Effector CD4-positive, alpha-beta T cell (primary cell): ENCODE data around the gene MYO15B.

ENCODE experiments used
- DNase-seq: peaks from one replicate; pipeline ENCODE4 v3.0.0-alpha.2; 2020

The MYO15B gene

DNA sequence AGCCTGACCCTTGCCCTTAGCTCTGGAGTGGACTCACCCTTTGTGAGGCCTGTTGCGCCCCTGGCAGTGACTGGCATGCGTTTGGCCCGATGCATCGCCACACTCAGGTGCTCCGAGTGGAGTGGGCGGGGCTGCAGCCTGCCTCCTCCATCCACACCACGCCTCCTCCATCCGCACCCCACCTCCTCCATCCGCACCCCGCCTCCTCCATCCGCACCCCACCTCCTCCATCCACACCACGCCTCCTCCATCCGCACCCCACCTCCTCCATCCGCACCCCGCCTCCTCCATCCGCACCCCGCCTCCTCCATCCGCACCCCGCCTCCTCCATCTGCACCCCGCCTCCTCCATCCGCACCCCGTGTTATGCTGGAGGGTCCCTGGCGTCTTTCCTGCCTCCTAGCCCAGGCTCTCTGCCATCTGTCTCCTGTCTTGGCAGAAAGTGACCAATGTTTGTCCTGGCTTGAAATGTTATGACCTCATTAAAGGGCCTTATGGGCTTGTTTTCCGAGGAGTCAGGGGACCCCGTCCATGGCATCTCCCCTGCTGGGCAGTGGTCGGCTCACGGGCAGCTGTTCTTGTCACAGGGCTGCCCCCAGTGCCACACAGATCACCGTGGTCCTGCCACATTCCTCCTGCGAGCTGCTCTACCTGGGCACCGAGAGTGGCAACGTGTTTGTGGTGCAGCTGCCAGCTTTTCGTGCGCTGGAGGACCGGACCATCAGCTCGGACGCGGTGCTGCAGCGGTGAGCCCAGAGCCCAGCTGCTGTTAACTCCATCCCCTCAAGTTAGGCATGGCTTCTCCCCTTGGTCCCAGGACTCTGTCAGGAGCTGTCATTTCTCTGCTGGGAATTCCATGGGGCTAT, 28.7 kb upstream of the MYO15B start:
- DNase-seq = no peak

DNA sequence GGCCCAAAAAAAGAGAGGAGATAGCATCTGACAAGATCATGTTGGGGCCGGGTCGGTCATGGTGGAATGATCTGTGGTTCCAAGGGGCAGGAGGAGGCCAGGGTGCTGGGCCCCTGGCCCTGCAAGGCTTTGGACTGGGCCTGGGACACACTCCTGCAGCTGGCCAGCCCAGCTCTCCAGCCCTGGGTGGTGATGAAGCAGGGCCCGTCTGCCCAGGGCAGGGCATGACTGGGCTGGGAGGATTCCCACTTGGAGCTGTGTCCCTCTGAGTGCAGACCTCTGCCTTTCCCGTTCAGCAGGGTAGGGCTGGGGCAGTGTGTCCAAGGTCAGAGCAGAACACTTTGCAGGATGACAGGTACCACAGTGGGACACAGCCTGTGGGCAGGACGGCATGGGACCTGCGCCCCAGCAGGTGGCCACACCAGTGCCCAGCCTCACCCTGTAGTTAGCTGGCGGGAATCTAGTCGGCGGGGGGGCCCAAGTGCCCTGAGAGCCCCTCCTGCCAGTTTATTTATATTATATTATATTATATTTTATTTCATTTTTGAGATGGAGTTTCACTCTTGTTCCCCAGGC, 27.6 kb upstream of the MYO15B start:
- DNase-seq = no peak

DNA sequence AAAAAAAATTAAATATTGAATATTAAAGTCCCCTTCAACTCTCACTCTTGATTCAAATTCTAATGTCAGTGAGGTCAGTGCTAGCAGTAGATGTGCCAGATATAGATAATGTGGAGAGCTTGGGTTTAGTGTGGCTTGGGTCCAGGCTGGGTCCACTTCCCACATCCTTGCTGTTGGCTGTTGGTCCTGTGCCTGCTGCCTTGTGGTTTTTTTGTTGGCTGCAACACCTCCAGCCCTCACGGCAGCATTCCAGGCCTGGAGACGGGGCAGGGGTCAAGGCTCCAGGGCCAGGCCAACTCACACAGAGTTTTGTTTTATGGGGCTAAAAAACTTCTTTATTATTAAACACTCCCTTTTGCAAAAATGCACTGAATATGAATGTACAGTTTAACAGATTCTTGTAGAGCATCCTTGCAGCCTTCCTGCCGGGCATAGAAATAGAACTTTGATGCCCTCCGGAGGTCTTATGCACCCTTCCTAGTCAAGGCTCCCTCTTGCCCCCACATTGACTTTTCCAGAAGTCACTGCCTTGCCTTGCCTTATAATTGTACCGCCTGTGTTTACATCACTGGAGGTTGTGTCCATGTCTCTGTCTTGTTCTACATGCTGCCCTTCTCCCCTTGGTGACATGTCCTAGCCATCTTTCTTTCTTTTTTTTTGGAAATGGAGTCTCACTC, 25.5 kb upstream of the MYO15B start:
- DNase-seq = no peak

DNA sequence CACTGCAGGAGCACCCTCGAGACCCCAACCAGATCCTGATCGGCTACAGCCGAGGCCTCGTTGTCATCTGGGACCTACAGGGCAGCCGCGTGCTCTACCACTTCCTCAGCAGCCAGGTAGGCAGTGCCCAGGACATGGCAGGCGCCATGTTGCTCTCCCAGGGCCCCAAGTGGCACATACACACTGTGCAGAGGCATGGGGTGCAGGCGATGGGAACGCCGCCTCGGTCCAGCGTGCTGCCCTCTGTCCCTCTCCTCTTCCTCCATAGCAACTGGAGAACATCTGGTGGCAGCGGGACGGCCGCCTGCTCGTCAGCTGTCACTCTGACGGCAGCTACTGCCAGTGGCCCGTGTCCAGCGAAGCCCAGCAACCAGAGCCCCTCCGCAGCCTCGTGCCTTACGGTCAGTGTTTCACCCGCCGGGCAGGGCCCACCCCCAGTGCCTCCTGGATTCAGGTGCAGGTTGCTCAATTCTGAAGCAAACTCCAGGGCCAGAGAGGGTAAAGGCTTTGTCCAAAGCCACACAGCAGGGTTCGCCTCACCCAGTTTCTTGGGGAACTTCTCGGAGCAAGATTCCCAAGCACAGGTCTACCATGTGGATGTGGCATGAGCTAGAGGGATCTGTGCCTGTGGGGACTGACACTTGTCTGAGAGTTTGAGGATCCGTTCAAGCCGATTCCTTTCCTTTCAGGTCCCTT, 24.4 kb upstream of the MYO15B start:
- DNase-seq = no peak

DNA sequence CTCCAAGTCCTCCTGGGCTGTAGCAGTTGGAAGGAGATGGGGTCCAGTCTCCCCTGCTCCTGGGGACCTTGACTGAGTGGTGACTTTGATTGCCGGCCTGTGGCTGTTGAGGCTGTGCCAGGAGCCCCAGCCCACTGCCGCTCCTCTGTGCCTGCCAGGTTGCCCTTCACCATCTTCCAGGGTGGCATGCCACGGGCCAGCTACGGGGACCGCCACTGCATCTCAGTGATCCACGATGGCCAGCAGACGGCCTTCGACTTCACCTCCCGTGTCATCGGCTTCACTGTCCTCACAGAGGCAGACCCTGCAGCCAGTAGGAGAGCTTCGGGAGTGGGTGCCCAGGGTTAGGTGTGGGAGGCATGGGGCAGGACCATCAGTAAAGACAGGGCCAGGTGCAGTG, 23.4 kb upstream of the MYO15B start:
- no peak for DNase-seq

DNA sequence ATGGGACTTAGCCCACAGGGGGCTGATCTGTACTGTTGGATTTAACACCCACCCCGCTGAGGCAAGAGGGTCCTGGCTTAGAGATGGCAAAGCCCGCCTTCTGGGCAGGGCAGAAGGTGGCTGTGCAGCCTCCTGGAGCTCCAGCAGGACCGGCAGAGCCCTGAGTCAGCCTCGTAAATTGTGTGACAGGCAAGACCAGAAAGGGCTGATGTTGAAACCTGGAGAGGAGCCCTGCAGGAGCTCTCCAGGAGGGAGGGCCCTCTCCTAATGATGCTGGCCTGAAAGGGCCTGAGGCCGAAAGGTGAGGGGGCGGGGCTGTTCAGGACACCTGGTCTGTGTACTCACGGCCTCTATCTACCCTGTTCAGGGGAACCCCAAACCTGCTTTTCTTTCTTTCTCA, 22.5 kb upstream of the MYO15B start:
- DNase-seq = no peak

DNA sequence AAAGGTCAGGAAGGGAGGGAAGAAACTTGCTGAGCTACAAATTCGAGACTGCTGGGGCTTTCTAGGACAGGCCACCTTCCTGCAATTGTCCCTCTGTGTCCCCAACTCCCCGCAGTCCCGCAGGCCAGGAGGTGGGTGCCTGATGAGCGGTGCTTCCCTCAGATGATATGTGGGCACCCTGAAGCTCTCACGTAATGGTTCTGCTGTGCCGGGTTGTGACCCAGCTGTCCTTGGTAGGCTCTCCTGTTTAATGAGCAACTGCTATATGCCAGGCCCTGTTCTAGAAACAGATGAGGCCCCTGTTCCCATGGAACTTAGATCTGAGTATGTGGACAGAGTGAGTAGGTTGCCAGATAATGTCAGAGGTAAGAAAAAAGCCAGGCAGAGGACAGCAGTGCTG, 22.0 kb upstream of the MYO15B start:
- no peak for DNase-seq

DNA sequence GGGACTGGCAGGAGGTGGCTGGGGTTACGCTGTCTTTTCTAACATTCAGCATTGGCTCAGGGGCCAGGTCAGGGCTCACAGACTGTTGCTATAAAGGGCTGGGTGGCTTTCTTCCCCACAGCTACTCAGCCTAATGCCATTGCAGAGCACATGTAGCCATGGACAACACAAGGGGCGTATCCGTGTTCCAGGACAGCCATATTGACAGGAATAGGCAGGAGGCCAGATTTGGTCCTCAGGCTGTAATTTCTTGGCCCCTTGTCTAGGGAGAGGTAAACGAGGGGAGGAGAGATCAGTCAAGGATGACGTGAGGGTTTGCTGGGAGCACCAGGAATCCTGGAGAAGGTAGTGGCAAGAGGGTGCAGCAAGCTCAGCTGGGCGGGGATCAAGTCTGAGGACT, 21.2 kb upstream of the MYO15B start:
- DNase-seq = no peak

DNA sequence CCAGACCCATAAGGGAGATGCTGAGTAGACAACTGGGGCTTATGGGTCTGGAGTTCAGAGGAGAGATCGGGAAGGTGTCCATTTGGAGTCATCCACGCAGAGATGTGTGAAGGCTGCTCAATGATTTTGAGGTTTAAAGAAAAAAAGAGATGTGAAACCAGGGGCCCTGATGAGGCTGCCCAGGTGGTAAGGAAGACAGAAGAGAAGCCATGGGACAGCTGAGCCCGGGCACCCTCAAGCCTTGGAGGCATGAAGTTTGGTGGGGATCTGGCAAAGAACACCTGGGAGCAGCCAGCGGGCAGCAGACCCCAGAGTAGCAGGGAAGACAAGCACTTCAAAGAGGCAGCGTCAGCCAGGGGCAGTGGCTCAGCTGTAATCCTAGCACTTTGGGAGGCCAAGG, 20.8 kb upstream of the MYO15B start:
- DNase-seq = no peak

DNA sequence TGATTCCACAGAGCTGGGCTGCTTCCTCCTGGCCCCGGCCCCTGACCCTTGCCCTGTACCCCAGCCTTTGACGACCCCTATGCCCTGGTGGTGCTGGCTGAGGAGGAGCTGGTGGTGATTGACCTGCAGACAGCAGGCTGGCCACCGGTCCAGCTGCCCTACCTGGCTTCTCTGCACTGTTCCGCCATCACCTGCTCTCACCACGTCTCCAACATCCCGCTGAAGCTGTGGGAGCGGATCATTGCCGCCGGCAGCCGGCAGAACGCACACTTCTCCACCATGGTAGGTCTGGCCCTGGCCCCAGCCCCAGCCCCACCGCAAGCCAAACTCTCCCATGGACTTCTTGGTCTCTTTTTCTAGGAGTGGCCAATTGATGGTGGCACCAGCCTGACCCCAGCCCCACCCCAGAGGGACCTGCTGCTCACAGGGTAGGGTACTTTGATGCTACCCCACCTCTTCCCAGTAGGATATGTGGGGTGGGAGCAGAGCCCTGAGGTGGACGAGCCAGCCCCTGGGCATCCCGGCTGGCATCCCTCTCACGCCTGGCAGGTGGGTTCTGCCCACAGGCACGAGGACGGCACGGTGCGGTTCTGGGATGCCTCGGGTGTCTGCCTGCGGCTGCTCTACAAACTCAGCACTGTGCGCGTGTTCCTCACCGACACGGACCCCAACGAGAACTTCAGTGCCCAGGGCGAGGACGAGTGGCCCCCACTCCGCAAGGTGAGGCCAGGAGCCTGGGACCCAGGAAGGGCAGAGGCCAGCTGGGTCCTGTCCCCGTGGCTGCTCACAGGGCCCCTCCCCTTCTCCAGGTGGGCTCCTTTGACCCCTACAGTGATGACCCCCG, 19.0 kb upstream of the MYO15B start:
- DNase-seq = no peak

DNA sequence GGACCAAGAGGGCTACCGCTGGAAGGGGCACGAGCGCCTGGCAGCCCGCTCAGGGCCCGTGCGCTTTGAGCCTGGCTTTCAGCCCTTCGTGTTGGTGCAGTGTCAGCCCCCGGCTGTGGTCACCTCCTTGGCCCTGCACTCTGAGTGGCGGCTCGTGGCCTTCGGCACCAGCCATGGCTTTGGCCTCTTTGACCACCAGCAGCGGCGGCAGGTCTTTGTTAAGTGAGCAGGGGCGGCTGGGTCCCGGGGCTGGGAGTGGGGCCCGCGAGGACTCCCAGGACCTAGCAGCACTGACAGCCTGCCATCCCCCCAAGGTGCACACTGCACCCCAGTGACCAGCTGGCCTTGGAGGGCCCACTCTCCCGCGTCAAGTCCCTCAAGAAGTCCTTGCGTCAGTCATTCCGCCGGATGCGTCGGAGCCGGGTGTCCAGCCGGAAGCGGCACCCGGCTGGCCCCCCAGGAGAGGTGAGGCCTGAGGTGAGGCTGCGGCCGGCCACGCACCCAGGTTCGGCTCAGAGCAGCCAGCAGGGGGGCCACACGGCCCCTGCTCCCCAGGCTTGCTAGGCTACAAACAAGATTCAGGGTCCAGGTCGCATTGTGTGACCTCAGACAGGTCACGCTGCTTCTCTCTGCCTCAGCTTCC, 17.4 kb upstream of the MYO15B start:
- DNase-seq = no peak

DNA sequence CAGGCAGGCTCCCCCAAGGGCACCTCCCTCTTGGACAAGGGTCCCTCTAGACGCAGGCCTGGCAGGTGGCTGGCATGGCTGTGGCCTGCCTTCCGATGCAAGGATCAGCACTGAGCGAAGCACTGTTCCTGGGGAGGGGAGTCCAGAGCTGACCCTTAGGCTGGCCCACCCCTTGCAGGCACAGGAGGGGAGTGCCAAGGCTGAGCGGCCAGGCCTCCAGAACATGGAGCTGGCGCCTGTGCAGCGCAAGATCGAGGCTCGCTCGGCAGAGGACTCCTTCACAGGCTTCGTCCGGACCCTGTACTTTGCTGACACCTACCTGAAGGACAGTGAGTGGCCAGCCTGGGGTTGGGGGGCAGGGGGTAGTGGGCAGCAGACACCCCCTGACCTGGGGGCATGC, 16.8 kb upstream of the MYO15B start:
- no peak for DNase-seq

DNA sequence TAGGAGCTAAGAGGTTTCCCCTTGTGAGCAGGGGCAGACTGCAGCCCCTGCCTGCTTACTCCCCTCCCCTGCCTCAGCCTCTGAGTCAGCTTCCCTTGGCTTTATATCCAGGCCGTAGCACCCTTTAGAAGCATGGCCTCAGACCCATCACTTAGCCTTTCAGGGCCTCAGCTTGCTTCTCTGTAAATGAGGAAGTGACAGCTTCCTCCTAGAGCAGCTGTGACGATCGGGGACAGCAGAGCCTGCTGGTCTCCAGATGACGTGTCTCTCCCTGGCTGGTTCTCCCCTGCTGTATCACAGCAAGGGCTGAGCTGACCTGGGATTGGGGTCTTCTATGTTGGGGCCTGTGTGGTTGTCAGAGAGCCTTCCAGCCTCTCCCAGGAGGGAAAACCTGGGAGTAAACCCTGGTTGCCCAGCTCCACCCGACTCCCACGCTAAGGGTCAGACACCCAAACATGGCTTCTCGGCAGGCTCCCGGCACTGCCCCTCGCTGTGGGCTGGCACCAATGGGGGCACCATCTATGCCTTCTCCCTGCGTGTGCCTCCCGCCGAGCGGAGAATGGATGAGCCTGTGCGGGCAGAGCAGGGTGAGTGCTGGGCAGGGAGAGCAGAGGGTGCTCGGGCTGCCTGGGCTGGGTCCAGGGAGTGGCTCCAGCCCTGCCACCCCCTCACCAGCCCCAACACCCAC, 16.3 kb upstream of the MYO15B start:
- DNase-seq = no peak

DNA sequence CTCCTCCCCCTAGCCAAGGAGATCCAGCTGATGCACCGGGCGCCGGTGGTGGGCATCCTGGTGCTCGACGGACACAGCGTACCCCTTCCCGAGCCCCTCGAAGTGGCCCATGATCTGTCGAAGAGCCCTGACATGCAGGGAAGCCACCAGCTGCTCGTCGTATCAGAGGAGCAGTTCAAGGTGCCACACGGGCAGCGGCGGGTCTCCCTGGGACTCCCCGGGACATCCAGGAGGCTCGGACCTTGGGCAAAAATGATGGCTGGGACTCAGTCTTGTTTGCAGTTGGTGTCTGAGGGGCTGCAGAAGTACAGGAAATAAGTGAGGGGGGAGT, 15.8 kb upstream of the MYO15B start:
- DNase-seq = no peak

DNA sequence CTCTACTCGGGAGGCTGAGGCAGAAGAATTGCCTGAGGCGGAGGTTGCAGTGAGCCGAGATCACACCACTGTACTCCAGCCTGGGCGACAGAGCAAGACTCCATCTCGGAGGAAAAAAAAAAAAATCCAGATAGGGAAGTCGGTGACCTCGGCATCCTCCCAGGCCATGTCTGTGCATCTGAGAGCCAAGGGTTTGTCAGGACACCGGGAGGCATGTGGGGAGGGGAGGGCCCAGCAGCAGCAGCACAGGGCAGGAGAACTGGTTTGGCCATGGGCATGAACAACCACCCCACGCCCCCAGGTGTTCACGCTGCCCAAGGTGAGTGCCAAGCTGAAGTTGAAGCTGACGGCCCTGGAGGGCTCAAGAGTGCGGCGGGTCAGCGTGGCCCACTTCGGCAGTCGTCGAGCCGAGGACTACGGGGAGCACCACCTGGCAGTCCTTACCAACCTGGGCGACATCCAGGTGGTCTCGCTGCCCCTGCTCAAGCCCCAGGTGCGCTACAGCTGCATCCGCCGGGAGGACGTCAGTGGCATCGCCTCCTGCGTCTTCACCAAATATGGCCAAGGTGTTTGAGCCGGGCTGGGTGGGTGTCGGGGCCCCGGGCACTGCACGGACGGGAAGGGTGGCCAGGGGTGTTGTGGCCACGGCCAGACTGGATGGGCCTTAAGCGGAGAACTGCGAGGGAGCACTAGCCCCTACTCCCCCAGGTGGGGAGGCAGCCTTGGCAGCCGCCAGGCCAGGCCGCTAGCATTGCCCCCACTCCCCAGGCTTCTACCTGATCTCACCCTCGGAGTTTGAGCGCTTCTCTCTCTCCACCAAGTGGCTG, 14.7 kb upstream of the MYO15B start:
- no peak for DNase-seq

DNA sequence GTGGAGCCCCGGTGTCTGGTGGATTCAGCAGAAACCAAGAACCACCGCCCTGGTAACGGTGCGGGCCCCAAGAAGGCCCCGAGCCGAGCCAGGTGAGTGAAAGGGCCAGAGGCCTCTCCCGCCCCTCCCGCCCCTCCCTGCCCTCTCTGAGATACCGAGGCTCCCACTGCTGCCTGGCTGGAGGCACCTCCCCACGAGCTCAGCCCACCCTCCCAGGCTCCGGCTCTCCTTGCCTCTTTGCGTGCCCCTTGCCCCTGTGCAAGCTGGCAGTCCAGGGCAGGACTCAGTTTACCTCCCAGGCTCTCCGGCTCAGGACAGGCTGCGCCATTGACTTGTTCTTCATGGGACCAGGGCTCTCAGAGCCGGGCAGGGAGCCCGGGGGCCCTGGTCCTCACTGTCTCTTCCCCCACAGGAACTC, 14.1 kb upstream of the MYO15B start:
- no peak for DNase-seq

DNA sequence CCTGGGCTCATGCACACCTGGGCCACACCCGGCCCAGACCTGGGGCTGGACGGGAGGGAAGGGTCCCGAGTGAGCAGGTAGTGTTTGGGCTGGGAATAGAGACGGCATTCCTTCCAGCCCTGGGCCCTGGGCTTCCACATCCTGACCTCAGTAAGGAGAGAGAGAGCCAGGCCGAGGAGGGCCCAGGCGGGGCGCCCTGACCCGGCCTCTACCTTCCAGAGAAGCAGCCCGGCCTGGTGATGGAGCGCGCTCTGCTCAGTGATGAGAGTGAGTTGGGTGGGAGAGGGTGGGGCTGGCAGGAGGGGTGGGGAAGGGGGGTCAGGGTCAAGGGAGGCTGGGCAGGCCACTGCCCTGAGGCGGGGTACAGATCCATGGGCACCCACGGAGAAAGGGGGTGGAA, 13.6 kb upstream of the MYO15B start:
- DNase-seq = no peak

DNA sequence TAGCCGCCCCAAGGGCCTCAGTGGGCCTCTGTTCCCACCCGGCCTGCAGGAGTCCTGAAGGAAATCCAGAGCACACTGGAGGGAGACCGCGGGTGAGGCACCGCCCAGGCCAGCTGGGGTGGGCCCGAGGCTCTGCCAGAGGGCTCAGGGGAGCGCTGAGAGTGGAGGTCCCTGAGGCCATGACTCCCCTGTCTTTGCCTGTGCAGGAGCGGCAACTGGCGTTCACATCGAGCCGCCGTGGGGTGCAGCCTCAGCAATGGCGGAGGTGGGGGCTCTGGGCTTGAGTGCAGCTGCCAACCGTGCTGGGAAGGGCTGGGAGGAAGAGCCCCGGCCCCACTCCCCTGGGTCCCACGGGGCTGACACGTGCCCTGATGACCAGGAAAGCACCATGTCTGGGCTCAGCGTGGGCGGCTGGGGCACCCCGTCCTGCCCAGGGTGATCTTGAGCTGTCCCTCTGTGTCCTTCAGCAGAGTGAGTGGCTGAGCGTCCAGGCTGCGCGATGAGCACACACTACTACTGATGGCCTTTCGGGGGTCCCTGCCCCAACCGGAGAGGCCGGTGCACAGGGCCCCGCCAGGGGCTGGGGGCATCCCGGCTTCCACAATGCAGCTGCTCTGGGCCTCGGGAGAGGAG, 13.1 kb upstream of the MYO15B start:
- no peak for DNase-seq

DNA sequence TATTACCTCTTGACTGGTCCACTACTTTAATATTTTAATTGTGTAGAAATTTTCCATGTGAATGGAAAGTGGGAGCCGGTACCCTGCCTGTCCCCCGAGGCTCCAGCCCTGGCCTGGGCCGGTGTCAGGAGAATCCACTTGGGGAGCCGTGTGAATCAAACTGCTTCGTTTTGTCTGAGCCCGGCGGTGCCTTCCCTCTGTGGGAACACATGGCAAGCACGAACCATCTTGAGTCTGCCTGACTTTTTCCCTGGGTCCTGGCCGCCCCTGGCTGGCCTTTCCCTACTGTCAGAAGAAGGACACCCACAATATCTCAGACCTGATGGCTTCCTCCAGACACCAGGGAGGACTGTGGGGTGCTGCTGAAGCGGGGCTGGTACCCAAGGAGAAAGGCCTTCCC, 12.4 kb upstream of the MYO15B start:
- DNase-seq = no peak

DNA sequence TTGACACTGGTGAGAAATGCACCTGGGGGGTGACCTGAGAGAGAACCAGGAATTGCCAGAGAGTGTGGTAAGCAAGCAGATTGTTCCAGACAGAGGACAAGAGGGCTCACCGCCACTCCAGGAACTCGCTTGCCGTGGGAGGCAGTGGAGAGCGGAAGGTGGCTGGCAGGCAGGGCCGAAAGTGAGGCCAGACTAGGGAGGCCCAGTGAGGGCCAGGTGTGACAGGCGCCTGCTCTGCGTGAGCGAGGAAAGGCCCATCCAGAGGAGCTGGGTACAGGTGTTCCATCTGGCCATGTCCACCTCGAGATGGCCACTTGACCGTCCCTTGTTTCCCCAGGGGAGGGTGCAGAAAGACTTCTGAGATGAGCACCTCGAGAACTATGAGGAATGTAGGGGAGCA, 11.9 kb upstream of the MYO15B start:
- no peak for DNase-seq
